COLO829 (cell line): ENCODE results near the gene CNTLN.
"Not testable (repeated sequence)": the region's sequence is repeated elsewhere in the genome, so short reads cannot be mapped to it uniquely, and the experiment has no call there.

Experiments
- DNase-seq: peaks from one replicate; pipeline ENCODE4 v3.0.0; 2012; ENCODE audit warnings: low spot score

Gene CNTLN

GRCh38 chr9:17171309-17172094 lies 36.7 kb downstream of the CNTLN start:
- DNase-seq: no peak

GRCh38 chr9:17177496-17177895 lies 42.7 kb downstream of the CNTLN start:
- not testable (repeated sequence) for DNase-seq

GRCh38 chr9:17185481-17186029 lies 50.7 kb downstream of the CNTLN start:
- DNase-seq: no peak

GRCh38 chr9:17191082-17191481 lies 56.2 kb downstream of the CNTLN start:
- no peak for DNase-seq

GRCh38 chr9:17204611-17205152 lies 69.8 kb downstream of the CNTLN start:
- no peak for DNase-seq

- no peak for DNase-seq
Observed at GRCh38 chr9:17216011-17216410, 81.2 kb downstream of the CNTLN start.

- no peak for DNase-seq
Observed at GRCh38 chr9:17216646-17217045, 81.8 kb downstream of the CNTLN start.

- DNase-seq: no peak
Observed at GRCh38 chr9:17217272-17217671, 82.4 kb downstream of the CNTLN start.

GRCh38 chr9:17219261-17219660 lies 84.4 kb downstream of the CNTLN start:
- DNase-seq: peak; percentile 5

GRCh38 chr9:17222932-17223331 lies 88.1 kb downstream of the CNTLN start:
- no peak for DNase-seq

- no peak for DNase-seq
Observed at GRCh38 chr9:17225407-17225806, 90.6 kb downstream of the CNTLN start.

GRCh38 chr9:17229945-17230560 lies 95.2 kb downstream of the CNTLN start:
- peak; percentile 15 for DNase-seq

- no peak for DNase-seq
Observed at GRCh38 chr9:17230646-17231045, 95.8 kb downstream of the CNTLN start.

- DNase-seq: no peak
Observed at GRCh38 chr9:17236147-17236546, 101.3 kb downstream of the CNTLN start.

GRCh38 chr9:17246770-17247169 lies 111.9 kb downstream of the CNTLN start:
- DNase-seq: no peak

GRCh38 chr9:17251100-17251499 lies 116.3 kb downstream of the CNTLN start:
- DNase-seq: no peak

- not testable (repeated sequence) for DNase-seq
Observed at GRCh38 chr9:17268531-17269188, 133.8 kb downstream of the CNTLN start.

GRCh38 chr9:17269799-17270198 lies 135.0 kb downstream of the CNTLN start:
- DNase-seq: no peak

- no peak for DNase-seq
Observed at GRCh38 chr9:17272536-17272935, 137.7 kb downstream of the CNTLN start.

- no peak for DNase-seq
Observed at GRCh38 chr9:17280350-17281012, 145.6 kb downstream of the CNTLN start.

GRCh38 chr9:17290673-17291072 lies 155.8 kb downstream of the CNTLN start:
- DNase-seq: not testable (repeated sequence)

- no peak for DNase-seq
Observed at GRCh38 chr9:17291766-17292165, 156.9 kb downstream of the CNTLN start.
